T-helper 2 cell treated with Interferon-gamma antibody and Interleukin-4, amounts not matched to agents 100 ng/mL and 5 ng/mL, for 36 hours (primary cell): Measurements from ENCODE around the gene ARPC5L. TPM values are rescaled to one million over a fixed set of nuclear protein-coding genes. Genes with fewer than 3 reads are reported as not detected.

Experiments used
- intact Hi-C: fragments of 100-400 bp; cut with micrococcal nuclease; formaldehyde crosslinking; loops from one replicate; pipeline ENCODE4 v1.15.1; 2023
- total RNA-seq: library from RNA; stranded (reverse); gene quantifications from 2 replicates; pipeline ENCODE4 v1.2.3, GENCODE V29; 2022

Gene ARPC5L
- total RNA-seq, 1 donor from 2014 or later: 74.4 TPM

GRCh38 chr9:124860582-124861341, 1.2 kb upstream of the ARPC5L start:
- intact Hi-C loops: loop anchor here (1.0 to 10.0 kb wide), 2 partner anchors 7 to 1956 kb away; partner anchors contain the start of genes RC3H2 and WDR38

GRCh38 chr9:124863371-124863871, 1.5 kb downstream of the ARPC5L start:
- intact Hi-C loops: loop anchor here (2.0 to 10.0 kb wide), 2 partner anchors 337 to 1959 kb away; partner anchors contain the start of genes RABEPK and RC3H2

GRCh38 chr9:124868511-124869465, 6.9 kb downstream of the ARPC5L start:
- intact Hi-C loops: loop anchor here (1.0 to 10.0 kb wide), 6 partner anchors 73 to 1964 kb away; partner anchors contain the start of genes GOLGA1, PPP6C, PSMB7 and RC3H2

DNA sequence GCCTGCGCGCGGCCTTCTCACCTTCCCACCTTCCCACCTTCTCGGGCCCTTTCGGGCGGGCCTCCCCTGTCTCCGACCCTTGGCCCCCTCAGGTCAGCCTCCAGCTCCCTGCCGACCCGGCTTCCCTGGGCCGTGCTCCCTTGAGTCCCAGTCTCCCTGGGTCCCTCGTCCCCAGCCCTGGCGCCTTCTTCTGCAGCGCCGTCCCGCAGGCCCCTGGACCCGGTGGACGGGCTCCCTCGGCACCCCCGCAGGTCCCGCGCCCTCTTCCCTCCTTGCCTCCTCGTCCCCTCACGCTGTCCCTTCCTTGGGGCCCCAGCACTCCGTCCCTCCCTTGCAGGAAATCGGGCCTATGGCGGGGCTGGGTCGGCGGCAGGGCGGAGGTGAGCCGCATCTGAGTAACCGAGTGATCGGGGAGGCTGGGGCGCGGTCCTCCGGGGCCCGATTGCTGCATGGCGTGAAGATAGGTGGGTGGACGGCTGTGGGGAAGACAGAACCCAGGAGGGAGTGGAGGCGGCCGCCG, 7.6 kb downstream of the ARPC5L start:
- intact Hi-C loops: loop anchor here (1.0 to 10.0 kb wide), 6 partner anchors 72 to 1965 kb away; partner anchors contain the start of genes GOLGA1, PPP6C, PSMB7 and RC3H2

- intact Hi-C loops: loop anchor here (1.0 to 10.0 kb wide), 7 partner anchors 8 to 1965 kb away; partner anchors contain the start of genes ARPC5L, GOLGA1, PPP6C and PSMB7
These were observed 8.1 kb downstream of the ARPC5L start for GRCh38 chr9:124869986-124870560.

DNA sequence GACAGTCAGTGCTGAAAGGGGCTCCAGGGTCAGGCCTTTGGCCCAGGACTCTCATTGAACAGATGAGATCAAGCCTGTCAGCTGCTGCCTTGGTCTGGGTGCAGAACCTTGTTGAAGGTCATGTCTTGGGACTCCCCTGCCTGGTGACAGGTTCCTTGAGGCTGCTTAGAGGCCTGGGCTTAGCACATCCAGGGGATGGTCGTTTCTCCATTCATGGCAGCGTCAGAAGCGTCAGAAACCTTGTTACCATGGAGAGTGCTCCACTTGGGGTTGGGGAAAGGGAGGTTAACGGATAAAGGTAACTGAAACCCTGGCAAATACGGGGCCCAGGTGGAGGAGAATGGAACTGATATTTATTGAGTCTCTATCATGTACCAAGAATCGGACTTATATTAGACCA, 8.8 kb downstream of the ARPC5L start:
- intact Hi-C loops: loop anchor here (1.0 kb wide), 1 partner anchor 8 kb away; the partner anchor contains the start of gene ARPC5L

GRCh38 chr9:124871156-124871561, 9.2 kb downstream of the ARPC5L start:
- intact Hi-C loops: no loop called here

DNA sequence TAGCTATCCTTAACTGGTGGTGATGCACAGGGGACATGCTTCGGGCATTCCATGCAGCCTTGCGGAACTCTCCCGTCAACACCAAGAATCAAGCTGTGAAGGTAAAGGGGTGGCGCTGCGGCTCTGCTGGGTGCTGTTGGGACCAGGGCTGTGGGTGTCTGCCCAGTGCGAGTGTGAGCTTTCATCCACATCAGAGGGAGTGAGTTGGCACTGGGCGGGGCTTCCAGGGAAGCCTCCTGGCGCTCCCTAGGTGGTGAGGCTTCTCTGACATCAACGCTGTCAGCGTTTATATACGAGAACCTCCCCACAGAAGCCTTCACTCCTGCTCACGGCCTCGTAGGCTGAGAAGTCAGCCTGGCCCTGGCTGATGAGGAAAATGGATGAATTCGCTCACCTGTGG, 11.7 kb downstream of the ARPC5L start:
- intact Hi-C loops: no loop called here

DNA sequence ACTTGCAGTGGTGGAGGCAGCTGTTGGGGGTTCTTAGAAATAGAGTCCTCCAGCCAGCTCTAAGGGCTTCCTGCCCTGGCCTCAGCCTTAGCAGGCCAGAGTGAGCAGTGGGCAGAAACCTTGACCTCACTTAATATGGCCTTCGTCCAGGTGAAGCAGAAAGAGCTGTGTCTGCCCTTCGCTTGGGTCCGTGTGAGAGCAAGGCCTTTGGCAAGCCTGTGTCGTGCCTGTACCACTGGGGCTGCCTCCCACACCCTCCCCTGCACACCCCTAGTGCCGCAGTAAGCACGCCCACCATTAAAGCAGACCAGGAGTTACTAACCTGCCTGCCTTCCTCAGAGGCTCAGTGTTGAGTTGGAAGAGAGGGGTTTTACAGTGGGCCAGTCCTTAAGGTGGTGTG, 13.6 kb downstream of the ARPC5L start:
- intact Hi-C loops: no loop called here

GRCh38 chr9:124877021-124877782, 15.3 kb downstream of the ARPC5L start:
- intact Hi-C loops: no loop called here

DNA sequence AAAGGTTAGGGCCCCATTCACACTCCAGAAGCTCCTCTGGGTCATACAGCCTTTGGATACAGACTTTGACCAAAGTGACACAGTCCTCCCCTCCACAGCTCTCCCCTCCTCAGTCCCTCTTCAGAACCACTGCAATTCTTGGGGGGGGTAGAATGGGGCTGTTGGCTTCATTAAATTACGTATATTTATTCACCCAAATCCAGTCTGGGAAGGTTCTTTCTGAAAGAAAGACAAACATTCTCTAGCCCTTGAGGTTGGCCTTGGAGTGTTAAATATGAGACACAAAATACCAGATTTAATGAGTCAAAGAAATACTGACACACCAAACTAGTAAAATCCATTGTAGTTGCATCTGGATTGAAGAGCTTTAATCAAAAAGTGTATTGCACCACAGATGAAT, 16.1 kb downstream of the ARPC5L start:
- intact Hi-C loops: no loop called here

GRCh38 chr9:124878518-124878917, 16.6 kb downstream of the ARPC5L start:
- intact Hi-C loops: no loop called here

DNA sequence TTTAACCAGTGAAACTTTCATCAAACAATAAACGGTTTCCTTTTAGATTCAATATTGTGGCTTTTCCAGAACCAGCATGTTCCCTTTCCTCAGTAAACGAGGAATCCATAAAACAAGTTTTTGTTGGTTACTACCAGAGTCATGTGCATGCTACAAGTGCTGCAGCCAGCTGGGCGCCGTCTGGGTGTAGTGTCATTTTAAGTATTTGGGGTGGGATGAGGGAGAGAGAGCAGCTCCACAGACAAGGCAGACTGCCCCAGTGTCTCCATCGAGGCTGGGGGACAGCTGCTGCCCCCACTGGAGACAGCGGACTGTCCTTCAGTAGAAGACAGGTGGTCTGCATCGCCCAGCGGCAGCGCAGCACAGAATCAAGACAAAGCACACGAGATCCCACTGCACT, 17.3 kb downstream of the ARPC5L start:
- intact Hi-C loops: no loop called here

GRCh38 chr9:124880501-124880900, 18.6 kb downstream of the ARPC5L start:
- intact Hi-C loops: no loop called here

- intact Hi-C loops: no loop called here
These were observed 19.3 kb downstream of the ARPC5L start for GRCh38 chr9:124881138-124881743.

- intact Hi-C loops: no loop called here
These were observed 20.3 kb downstream of the ARPC5L start for GRCh38 chr9:124882231-124882630.

- intact Hi-C loops: no loop called here
These were observed 22.4 kb downstream of the ARPC5L start for GRCh38 chr9:124884376-124884775.

DNA sequence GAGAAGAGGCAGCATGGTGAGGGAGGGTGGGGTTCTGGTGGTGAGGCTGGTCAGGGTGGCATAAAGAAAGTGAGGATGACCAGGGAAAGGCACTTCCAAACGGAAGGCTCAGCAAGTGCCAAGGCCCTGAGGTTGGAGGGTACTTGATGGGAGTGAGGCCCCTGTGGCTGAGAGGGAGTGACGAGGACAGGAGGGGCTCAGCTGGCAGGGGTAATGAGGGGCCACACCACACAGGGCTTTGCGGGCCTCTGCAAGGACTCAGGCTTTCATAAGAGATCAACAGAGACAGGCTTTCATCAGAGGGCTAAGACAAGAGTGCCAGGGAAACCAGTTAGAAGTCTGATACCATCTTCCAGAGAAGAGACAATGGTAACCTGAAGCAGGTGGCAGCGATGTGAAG, 23.6 kb downstream of the ARPC5L start:
- intact Hi-C loops: no loop called here

GRCh38 chr9:124886461-124886860, 24.5 kb downstream of the ARPC5L start:
- intact Hi-C loops: no loop called here
